ENCODE data around the gene KRTAP12-3.
"Not testable (repeated sequence)": the region's sequence is repeated elsewhere in the genome, so short reads cannot be mapped to it uniquely, and the experiment has no call there.

Gene KRTAP12-3

DNA sequence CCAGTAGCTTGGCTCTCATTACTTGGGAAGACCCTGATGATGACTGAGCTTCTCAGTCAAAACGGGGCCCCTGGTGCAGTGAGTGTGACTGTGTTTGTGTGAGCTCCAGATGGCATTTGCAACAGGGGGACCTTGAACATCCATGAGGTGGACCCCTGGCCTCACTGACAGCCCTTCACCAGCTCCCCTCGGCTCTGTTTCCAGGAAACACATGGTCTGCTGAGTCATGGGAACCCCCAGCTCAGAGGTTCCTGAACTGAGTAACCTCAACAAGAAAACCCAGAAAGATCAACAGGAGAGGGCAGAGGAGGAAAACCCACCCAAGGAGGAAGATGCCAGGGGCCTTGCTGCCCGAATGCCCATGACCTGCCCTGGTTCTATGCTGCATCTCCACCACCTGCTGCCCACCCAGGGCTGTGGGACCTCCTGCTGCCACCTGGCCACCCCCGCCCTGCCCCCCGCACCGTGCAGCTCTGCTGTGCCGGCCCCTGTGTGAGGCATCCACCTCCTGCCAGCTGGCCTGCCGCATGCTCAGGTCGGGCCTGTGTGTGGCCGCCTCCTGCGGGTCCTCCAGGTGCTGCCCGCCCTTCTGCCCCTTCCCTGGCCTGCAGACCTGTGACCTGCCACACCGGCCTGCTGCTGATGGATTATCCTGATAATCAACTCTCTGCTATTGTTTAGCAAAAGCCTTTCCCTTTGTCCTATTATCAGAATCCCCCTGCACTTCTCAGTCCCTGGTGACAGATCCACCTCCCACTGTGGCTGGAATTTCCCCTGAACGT is 28.5 kb downstream of the KRTAP12-3 start:
- no peak for DNase-seq

DNA sequence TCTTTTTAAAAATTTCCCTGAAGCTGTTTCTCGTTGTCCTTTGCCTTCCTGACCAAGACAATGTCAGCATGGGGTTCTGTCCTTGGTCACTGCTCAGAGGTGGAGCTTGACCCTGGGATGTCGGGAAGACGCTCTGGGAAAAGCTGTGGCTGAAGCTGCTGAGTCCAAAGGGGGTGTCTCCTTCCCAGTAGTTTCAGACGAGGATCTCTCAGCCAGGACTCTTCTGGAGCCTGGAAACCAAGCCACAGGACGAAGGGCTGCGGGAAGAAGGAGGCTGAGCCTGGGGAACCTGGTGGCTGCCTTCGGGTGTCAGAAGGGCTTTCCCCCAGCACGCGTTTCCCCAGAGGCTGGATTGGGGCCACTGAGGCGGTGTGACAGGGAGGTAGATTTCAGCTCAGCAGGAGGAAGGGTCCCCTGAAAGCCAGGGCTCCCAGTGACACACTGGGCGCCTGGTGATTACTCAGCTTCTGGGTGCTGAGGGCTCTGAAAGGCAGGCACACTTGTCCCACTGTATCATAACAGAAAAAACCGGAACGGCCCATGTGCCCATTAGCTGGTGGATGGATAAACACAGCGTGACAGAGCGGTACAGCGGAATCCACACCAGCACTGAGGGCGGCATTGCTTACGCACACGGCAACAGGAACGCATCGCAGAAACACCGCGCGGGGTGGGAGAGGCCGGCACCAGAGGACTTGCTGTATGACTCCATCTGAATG is 29.3 kb downstream of the KRTAP12-3 start:
- DNase-seq: no peak

- DNase-seq: no peak
Observed at GRCh38 chr21:44687671-44688070, 29.9 kb downstream of the KRTAP12-3 start.

DNA sequence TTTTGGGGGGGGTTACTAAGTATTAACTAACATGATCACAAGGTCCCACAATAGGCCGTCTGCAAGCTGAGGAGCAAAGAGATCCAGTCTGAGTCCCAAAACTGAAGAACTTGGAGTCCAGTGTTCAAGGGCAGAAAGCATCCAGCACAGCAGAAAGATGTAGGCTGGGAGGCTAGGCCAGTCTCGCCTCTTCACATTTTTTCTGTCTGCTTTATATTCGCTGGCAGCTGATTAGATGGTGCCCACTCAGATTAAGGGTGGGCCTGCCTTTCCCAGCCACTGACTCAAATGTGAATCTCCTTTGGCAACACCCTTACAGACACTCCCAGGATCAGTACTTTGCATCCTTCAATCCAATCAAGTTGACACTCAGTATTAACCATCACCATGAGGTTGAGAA is 32.0 kb downstream of the KRTAP12-3 start:
- not testable (repeated sequence) for DNase-seq

DNA sequence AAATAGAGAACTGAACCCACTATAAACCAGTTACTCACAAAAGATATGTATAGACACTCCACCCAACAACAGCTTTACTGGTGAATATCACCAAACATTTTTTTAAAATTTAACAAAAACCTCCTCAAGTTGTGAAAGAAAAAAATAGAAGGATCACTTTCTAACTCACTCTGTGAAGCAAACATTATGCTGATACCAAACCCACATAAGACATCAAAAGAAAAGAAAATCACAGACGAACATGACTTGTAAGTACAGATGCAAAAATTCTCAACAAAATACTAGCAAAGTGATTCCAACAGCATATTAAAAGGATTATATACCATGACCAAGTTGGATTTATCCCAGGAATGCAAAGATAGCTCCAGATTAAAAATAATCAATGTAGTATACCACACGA is 34.0 kb downstream of the KRTAP12-3 start:
- DNase-seq: no peak

- DNase-seq: no peak
Observed at GRCh38 chr21:44692798-44693512, 35.2 kb downstream of the KRTAP12-3 start.

DNA sequence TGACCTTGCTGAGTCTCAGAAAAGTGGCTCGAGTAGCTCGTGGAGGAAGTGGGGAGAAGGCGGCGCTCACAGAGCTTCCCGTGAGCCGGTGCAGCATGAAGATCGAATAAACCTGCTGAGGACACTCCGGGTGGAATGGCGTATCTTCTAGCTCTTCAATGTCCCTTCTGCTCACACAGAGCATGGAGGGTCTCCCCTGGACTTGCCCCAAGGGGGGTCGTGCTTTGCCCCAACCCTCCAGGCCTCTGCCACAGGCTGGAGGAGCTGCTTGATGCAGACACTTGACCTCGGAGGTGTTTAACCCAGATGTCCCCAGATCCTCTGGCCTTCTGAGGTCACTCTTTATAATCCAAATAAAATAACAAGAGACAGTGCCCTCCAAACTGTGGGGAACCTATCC is 37.0 kb downstream of the KRTAP12-3 start:
- no peak for DNase-seq

GRCh38 chr21:44695184-44695583 is 37.5 kb downstream of the KRTAP12-3 start:
- no peak for DNase-seq

GRCh38 chr21:44695641-44696040 is 37.9 kb downstream of the KRTAP12-3 start:
- DNase-seq: no peak

- no peak for DNase-seq
Observed at GRCh38 chr21:44696572-44696971, 38.8 kb downstream of the KRTAP12-3 start.

DNA sequence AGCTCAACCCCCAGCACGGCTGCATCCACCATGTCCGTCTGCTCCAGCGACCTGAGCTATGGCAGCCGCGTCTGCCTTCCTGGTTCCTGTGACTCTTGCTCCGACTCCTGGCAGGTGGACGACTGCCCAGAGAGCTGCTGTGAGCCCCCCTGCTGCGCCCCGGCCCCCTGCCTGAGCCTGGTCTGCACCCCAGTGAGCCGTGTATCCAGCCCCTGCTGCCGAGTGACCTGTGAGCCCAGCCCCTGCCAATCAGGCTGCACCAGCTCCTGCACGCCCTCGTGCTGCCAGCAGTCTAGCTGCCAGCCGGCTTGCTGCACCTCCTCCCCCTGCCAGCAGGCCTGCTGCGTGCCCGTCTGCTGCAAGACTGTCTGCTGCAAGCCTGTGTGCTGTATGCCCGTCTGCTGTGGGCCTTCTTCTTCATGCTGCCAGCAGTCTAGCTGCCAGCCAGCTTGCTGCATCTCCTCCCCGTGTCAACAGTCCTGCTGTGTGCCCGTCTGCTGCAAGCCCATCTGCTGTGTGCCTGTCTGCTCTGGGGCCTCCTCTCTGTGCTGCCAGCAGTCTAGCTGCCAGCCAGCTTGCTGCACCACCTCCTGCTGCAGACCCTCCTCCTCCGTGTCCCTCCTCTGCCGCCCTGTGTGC is 39.6 kb downstream of the KRTAP12-3 start, which contains the start of gene KRTAP10-12:
Gene KRTAP10-12, plus strand, starts transcription at position 1 of the 639 bp plus-strand sequence. Its CDS starts 30 bp downstream, at position 31.
- peak in 1 of 14 donors; percentile 58 for DNase-seq

DNA sequence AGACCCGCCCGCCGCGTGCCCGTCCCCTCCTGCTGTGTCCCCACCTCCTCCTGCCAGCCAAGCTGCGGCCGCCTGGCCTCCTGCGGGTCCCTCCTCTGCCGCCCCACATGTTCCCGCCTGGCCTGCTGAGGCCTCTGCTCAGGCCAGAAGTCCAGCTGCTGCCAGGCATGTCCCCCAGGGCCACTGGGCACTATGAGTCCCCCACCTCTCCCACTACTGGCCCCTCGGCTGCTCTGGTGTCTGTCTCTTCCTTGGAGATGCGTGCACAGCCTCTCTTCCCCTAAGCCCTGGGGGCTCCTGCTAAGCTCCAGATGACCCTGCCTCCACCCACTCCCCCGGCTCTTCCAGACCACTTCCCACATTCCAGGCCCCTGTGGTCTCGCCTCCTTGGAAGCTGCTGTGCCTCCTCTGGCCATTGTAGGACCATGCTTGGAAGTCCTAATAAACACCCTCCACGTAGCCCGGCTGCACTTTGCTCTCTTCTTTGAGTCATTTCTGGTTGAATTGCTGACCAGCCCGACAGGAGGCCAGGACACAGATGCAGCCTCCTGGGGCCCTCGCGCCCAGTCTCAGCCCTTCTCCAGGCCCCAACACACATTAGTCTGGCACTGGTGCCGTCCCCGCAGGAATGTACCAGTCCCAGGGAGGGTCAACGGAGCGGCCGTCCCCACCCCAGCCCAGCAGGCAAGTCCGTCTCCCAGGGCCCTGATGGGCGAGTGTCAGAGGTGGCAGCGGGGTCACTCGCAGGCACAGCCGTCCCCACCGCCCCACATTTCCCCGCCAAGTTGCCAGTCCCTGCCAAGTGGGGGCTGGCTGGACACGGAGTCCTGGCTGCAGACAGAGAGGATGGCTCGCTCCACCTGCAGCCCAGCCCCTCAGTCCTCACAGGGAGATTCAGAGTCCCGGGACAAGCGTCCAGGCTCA is 40.3 kb downstream of the KRTAP12-3 start:
- DNase-seq: no peak

- DNase-seq: no peak
Observed at GRCh38 chr21:44699502-44700001, 41.8 kb downstream of the KRTAP12-3 start.

- no peak for DNase-seq
Observed at GRCh38 chr21:44700101-44701022, 42.6 kb downstream of the KRTAP12-3 start.

- DNase-seq: no peak
Observed at GRCh38 chr21:44701023-44701400, 43.3 kb downstream of the KRTAP12-3 start.

- DNase-seq: no peak
Observed at GRCh38 chr21:44701541-44701940, 43.8 kb downstream of the KRTAP12-3 start.

GRCh38 chr21:44702111-44702972 is 44.6 kb downstream of the KRTAP12-3 start:
- peak in 1 of 14 donors; percentile 53 for DNase-seq

DNA sequence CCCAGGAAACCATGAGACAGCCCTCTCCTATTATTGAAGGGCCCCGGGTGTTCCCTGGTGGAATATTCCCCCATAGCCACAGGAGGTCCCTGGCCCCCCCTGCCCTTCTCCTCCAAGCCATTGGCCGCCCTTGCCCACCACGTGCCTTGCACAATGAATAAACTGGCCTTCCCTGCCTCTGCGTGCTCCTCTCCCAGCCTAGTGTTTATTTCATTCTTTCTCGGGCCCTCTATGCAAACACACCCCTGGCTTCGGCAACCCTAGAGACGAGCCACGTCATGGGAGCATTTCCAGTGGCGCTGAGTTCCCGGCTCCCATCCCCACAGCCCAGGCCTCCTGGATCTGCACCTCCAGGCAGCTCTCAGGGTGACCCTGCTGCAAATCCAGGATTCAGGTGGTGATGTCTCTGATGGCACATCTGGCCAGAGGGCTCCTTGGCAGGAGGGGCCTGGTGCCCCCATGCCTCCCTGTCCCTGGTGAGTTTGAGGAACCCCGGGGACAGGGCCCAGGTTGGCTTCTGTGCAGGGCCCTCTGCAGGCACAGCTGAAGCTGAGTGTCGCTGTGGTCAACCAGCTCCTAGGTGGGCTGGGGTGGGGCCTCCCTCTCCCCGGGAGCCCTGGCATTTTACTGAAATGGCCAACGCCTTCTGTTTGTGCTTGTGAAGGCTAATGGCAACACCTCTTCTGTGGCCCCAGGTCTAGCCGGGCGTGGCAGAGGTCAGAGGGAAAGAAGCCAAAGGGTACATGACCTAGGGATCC is 45.4 kb downstream of the KRTAP12-3 start:
- no peak for DNase-seq

All from C1 segment of cervical spinal cord (tissue), 14 donors.